Loucy (cell line): Measurements from ENCODE around the gene MYBBP1A.

Experiments
- EZH2phosphoT487 ChIP-seq: fragments of 200-600 bp; IDR thresholded peaks from 2 replicates; pipeline ENCODE4 v1.6.1; 2018; ENCODE audit warnings: antibody characterized with exemption, mild to moderate bottlenecking, moderate library complexity, borderline replicate concordance
- TF ChIP-seq, protein P1 (sequence below): fragments of 200-600 bp; sonication (generic); conservative IDR thresholded peaks from 2 replicates; pipeline ENCODE4 v1.5.1; 2014; ENCODE audit warnings: mild to moderate bottlenecking, antibody characterized with exemption, low read length

DNA sequence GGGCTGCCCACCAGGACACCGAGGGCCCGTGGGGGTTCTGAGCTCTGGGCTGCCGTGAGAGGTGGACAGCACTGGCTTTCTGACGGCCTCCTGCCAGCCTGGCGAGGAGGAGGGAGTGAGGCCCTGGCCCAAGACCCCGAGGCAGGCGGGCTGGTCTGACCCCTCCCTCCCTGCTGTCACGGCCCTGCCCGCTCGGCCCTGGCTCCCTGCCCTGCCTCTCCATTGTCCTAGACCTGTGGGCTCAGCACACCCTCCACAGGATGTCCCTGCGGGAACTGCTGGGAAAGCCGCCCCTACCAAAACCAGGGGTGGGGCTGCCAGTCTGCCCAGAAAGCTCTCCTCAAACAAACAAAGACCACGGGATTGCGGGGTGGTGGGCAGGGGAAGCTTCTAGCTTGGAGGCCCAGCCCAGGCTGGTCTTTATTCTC lies 35.8 kb downstream of the MYBBP1A start:
- TF ChIP-seq, protein P1, sequence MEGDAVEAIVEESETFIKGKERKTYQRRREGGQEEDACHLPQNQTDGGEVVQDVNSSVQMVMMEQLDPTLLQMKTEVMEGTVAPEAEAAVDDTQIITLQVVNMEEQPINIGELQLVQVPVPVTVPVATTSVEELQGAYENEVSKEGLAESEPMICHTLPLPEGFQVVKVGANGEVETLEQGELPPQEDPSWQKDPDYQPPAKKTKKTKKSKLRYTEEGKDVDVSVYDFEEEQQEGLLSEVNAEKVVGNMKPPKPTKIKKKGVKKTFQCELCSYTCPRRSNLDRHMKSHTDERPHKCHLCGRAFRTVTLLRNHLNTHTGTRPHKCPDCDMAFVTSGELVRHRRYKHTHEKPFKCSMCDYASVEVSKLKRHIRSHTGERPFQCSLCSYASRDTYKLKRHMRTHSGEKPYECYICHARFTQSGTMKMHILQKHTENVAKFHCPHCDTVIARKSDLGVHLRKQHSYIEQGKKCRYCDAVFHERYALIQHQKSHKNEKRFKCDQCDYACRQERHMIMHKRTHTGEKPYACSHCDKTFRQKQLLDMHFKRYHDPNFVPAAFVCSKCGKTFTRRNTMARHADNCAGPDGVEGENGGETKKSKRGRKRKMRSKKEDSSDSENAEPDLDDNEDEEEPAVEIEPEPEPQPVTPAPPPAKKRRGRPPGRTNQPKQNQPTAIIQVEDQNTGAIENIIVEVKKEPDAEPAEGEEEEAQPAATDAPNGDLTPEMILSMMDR: no peak
- no peak for TF ChIP-seq EZH2phosphoT487
